Liver (tissue), 3 donors: ENCODE data around the gene CA5A.
"Not testable (repeated sequence)": the region's sequence is repeated elsewhere in the genome, so short reads cannot be mapped to it uniquely, and the experiment has no call there.

ENCODE experiments used
- EGR1 ChIP-seq, 2 donors: IDR thresholded peaks; 2 replicates each; pipeline ENCODE4 v1.6.1; 2016 to 2018; ENCODE audit warnings: antibody characterized with exemption in 2 of 2, low read depth in 2 of 2
- NR2F2 ChIP-seq: IDR thresholded peaks from 2 replicates; pipeline ENCODE4 v1.6.1; 2016; ENCODE audit warnings: antibody characterized with exemption
- RAD21 ChIP-seq, 2 donors: IDR thresholded peaks; 2 replicates each; pipeline ENCODE4 v1.6.1; 2016; ENCODE audit warnings: antibody characterized with exemption in 2 of 2, mild to moderate bottlenecking in 2 of 2
- RXRA ChIP-seq, 2 donors: IDR thresholded peaks; 2 replicates each; pipeline ENCODE4 v1.6.1; 2017 to 2018; ENCODE audit warnings: antibody characterized with exemption in 2 of 2, mild to moderate bottlenecking in 1 of 2
- SP1 ChIP-seq: IDR thresholded peaks from 2 replicates; pipeline ENCODE4 v1.6.1; 2018; ENCODE audit warnings: antibody characterized with exemption, mild to moderate bottlenecking
- TAF1 ChIP-seq: conservative IDR thresholded peaks from 2 replicates; pipeline ENCODE4 v1.6.1; 2016; ENCODE audit warnings: antibody characterized with exemption, mild to moderate bottlenecking
- YY1 ChIP-seq: IDR thresholded peaks from 2 replicates; pipeline ENCODE4 v1.6.1; 2016; ENCODE audit warnings: antibody characterized with exemption, mild to moderate bottlenecking
- TF ChIP-seq, protein P1 (sequence below): IDR thresholded peaks from 2 replicates; pipeline ENCODE4 v1.6.1; 2016; ENCODE audit warnings: antibody characterized with exemption
- TF ChIP-seq, protein P2 (sequence below): fragments of 150-350 bp; IDR thresholded peaks from 2 replicates; pipeline ENCODE4 v1.5.1; 2017; ENCODE audit warnings: improper control_type of control experiment, low read depth, low read length; ENCODE audit not compliant: missing input control
- TF ChIP-seq, protein P3 (sequence below): IDR thresholded peaks from 2 replicates; pipeline ENCODE4 v1.6.1; 2016; ENCODE audit warnings: antibody characterized with exemption, mild to moderate bottlenecking
- TF ChIP-seq, protein P4 (sequence below): IDR thresholded peaks from 2 replicates; pipeline ENCODE4 v1.6.1; 2016; ENCODE audit warnings: antibody characterized with exemption
- TF ChIP-seq, protein P5 (sequence below): IDR thresholded peaks from 2 replicates; pipeline ENCODE4 v1.6.1; 2016; ENCODE audit warnings: antibody characterized with exemption
- donor health status: healthy.
- donor health status: healthy.

DNA sequence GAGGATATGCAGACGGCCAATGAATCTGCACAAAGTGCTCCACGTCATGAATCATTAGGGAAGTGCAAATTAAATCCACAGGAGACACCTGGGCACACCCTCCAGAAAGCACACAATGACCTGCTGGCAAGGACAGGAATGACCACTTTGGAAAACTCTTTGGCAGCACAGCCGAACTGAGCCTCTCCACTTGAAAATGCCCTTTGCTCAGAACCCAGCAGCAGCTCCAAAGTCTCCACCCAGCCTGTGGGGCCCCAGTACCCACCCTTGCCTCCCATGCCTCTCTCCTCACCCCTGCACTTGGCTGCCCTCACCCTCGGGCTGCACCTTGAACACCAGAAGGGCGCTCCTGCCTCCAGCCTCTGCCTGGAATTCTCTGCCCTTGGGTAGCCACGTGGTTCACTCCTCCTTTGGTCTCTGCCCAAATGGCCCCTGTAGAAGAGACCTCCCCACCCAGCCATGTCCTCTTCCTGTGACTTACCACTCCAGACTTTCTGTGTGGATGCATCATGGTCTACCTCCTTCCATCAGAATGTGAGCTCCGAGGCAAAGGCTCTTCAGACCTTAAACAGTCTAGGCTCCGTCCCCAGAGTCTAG, 50.9 kb downstream of the CA5A start:
- TF ChIP-seq, protein P1, sequence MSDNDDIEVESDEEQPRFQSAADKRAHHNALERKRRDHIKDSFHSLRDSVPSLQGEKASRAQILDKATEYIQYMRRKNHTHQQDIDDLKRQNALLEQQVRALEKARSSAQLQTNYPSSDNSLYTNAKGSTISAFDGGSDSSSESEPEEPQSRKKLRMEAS, result not testable (repeated sequence)
- TF ChIP-seq, protein P2, sequence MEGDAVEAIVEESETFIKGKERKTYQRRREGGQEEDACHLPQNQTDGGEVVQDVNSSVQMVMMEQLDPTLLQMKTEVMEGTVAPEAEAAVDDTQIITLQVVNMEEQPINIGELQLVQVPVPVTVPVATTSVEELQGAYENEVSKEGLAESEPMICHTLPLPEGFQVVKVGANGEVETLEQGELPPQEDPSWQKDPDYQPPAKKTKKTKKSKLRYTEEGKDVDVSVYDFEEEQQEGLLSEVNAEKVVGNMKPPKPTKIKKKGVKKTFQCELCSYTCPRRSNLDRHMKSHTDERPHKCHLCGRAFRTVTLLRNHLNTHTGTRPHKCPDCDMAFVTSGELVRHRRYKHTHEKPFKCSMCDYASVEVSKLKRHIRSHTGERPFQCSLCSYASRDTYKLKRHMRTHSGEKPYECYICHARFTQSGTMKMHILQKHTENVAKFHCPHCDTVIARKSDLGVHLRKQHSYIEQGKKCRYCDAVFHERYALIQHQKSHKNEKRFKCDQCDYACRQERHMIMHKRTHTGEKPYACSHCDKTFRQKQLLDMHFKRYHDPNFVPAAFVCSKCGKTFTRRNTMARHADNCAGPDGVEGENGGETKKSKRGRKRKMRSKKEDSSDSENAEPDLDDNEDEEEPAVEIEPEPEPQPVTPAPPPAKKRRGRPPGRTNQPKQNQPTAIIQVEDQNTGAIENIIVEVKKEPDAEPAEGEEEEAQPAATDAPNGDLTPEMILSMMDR, result peak; percentile 14
- TF ChIP-seq RAD21 (IDR thresholded peaks at IDR 0.05); YY1; TAF1; NR2F2; EGR1 (IDR thresholded peaks at IDR 0.05; ENCODE audit: low read depth in 2 of 2); RXRA (IDR thresholded peaks at IDR 0.05); SP1: not testable (repeated sequence)
- TF ChIP-seq, protein P3, sequence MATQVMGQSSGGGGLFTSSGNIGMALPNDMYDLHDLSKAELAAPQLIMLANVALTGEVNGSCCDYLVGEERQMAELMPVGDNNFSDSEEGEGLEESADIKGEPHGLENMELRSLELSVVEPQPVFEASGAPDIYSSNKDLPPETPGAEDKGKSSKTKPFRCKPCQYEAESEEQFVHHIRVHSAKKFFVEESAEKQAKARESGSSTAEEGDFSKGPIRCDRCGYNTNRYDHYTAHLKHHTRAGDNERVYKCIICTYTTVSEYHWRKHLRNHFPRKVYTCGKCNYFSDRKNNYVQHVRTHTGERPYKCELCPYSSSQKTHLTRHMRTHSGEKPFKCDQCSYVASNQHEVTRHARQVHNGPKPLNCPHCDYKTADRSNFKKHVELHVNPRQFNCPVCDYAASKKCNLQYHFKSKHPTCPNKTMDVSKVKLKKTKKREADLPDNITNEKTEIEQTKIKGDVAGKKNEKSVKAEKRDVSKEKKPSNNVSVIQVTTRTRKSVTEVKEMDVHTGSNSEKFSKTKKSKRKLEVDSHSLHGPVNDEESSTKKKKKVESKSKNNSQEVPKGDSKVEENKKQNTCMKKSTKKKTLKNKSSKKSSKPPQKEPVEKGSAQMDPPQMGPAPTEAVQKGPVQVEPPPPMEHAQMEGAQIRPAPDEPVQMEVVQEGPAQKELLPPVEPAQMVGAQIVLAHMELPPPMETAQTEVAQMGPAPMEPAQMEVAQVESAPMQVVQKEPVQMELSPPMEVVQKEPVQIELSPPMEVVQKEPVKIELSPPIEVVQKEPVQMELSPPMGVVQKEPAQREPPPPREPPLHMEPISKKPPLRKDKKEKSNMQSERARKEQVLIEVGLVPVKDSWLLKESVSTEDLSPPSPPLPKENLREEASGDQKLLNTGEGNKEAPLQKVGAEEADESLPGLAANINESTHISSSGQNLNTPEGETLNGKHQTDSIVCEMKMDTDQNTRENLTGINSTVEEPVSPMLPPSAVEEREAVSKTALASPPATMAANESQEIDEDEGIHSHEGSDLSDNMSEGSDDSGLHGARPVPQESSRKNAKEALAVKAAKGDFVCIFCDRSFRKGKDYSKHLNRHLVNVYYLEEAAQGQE, result not testable (repeated sequence)
- TF ChIP-seq, protein P4, sequence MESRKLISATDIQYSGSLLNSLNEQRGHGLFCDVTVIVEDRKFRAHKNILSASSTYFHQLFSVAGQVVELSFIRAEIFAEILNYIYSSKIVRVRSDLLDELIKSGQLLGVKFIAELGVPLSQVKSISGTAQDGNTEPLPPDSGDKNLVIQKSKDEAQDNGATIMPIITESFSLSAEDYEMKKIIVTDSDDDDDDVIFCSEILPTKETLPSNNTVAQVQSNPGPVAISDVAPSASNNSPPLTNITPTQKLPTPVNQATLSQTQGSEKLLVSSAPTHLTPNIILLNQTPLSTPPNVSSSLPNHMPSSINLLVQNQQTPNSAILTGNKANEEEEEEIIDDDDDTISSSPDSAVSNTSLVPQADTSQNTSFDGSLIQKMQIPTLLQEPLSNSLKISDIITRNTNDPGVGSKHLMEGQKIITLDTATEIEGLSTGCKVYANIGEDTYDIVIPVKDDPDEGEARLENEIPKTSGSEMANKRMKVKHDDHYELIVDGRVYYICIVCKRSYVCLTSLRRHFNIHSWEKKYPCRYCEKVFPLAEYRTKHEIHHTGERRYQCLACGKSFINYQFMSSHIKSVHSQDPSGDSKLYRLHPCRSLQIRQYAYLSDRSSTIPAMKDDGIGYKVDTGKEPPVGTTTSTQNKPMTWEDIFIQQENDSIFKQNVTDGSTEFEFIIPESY, result not testable (repeated sequence)
- TF ChIP-seq, protein P5, sequence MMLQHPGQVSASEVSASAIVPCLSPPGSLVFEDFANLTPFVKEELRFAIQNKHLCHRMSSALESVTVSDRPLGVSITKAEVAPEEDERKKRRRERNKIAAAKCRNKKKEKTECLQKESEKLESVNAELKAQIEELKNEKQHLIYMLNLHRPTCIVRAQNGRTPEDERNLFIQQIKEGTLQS, result not testable (repeated sequence)
